PFSK-1 (cell line): ENCODE results near the gene BBS7.

Experiments
- POLR2AphosphoS5 ChIP-seq: IDR thresholded peaks from 2 replicates; pipeline ENCODE4 v1.6.1; 2012; ENCODE audit warnings: low read depth, mild to moderate bottlenecking, control low read depth, low read length, moderate library complexity
- SIN3A ChIP-seq: IDR thresholded peaks from 2 replicates; pipeline ENCODE4 v1.6.1; 2012; ENCODE audit warnings: mild to moderate bottlenecking, low read length, moderate library complexity, borderline replicate concordance; ENCODE audit not compliant: insufficient read depth

DNA sequence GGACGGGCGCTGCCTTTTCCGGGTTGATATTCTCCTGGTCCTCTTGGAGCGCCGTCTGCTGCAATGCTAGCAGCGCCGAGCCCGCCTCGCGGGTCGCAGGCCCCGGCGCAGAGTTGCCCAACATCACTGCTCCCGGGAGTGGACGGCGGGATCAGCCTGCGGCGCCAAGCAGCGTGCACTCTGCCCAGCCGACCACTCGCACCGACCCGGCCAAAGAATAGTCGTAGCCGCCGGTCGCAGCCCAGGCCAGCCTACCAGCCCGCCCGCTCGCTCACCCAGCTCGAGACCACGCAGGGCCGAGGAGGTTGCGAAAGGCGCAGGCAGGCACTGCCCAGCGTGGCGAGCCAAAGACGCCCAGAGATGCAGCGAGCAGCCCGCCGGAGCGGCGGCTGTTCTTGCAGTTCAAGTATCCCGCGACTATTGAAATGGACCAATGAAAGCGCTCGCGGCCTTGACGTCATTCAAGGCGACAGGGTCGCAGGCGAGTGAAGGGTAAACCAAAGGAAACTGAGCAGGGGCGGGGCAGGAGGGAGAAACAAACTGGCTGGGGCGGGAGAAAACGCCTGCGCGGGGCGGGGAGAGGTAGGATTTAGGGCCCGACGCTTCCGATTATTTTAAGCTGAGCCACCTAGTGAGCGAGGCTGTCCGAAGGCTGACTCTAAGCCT is 46.6 kb downstream of the BBS7 start, which contains the start of gene CCNA2:
- peak; percentile 98 for TF ChIP-seq SIN3A
- peak; percentile 91 for TF ChIP-seq POLR2AphosphoS5
